Measurements from ENCODE around the gene CREB5. TPM values are rescaled to one million over a fixed set of nuclear protein-coding genes. Genes with fewer than 3 reads are reported as not detected.

Gene CREB5
- total and polyA plus RNA-seq, 10 donors: 0.88 to 56.8 (median 23.5) TPM

GRCh38 chr7:28745351-28745750 is 333.0 kb downstream of the CREB5 start:
- Histone ChIP-seq H3K4me1 (no peaks in the 10 kb centered on the region), H3K4me3 (no peak overlapping the region), H3K27ac (no peak overlapping the region), H3K9me3 (no peaks in the 10 kb centered on the region), H3K36me3 (no peaks in the 10 kb centered on the region), H3K27me3 (replicated peaks in 1 of 7) (no peaks in the 10 kb centered on the region)
- 94 to 99% (median 96%) methylated on average over 3 of the region's 3 CpGs for WGBS, 5 donors
- intact Hi-C loops (cut with DNase I; ENCODE audit: low total_unique reads): no loop called here
- TF ChIP-seq CTCF (IDR thresholded peaks at IDR 0.05 in 8 of 11, conservative IDR thresholded peaks at IDR 0.05 in 3 of 11): no peak
- TF ChIP-seq POLR2AphosphoS5 (IDR thresholded peaks at IDR 0.05): no peak
- no peak for TF ChIP-seq POLR2A (IDR thresholded peaks at IDR 0.05)
- no peak for DNase-seq

GRCh38 chr7:28747404-28747803 is 335.1 kb downstream of the CREB5 start:
- H3K4me1 ChIP-seq: no peaks in the 10 kb centered on the region
- H3K4me3 ChIP-seq: no peak overlapping the region
- H3K36me3 ChIP-seq: no peaks in the 10 kb centered on the region
- no peaks in the 10 kb centered on the region for H3K9me3 ChIP-seq
- intact Hi-C loops (cut with DNase I; ENCODE audit: low total_unique reads): no loop called here
- H3K27ac ChIP-seq: no peak overlapping the region
- no peaks in the 10 kb centered on the region for H3K27me3 ChIP-seq (replicated peaks in 1 of 7)
- DNase-seq: no peak
- WGBS, 5 donors: 70 to 78% (median 77%) methylated on average over 5 of the region's 5 CpGs
- no peak for TF ChIP-seq POLR2A (IDR thresholded peaks at IDR 0.05)
- no peak for TF ChIP-seq POLR2AphosphoS5 (IDR thresholded peaks at IDR 0.05)
- no peak for TF ChIP-seq CTCF (IDR thresholded peaks at IDR 0.05 in 8 of 11, conservative IDR thresholded peaks at IDR 0.05 in 3 of 11)

- DNase-seq: no peak
- H3K4me1 ChIP-seq: no peaks in the 10 kb centered on the region
- H3K9me3 ChIP-seq: no peaks in the 10 kb centered on the region
- intact Hi-C loops (cut with DNase I; ENCODE audit: low total_unique reads): no loop called here
- TF ChIP-seq POLR2AphosphoS5 (IDR thresholded peaks at IDR 0.05) (no peak), CTCF (IDR thresholded peaks at IDR 0.05 in 8 of 11, conservative IDR thresholded peaks at IDR 0.05 in 3 of 11) (no peak), POLR2A (IDR thresholded peaks at IDR 0.05) (no peak)
- no peak overlapping the region for H3K27ac ChIP-seq
- no peaks in the 10 kb centered on the region for H3K36me3 ChIP-seq
- H3K27me3 ChIP-seq (replicated peaks in 1 of 7): no peaks in the 10 kb centered on the region
- 65 to 85% (median 83%) methylated on average over 3 of the region's 3 CpGs for WGBS, 5 donors
- H3K4me3 ChIP-seq: no peak overlapping the region
Measured at GRCh38 chr7:28747854-28748253, 335.5 kb downstream of the CREB5 start.

- Histone ChIP-seq H3K9me3 (no peaks in the 10 kb centered on the region), H3K27me3 (replicated peaks in 1 of 7) (no peaks in the 10 kb centered on the region), H3K4me3 (no peak overlapping the region), H3K27ac (no peak overlapping the region), H3K4me1 (no peaks in the 10 kb centered on the region), H3K36me3 (no peaks in the 10 kb centered on the region)
- whole genome bisulfite sequencing, 5 donors: 91 to 96% (median 95%) methylated on average over 4 of the region's 4 CpGs
- intact Hi-C loops (cut with DNase I; ENCODE audit: low total_unique reads): no loop called here
- TF ChIP-seq POLR2AphosphoS5 (IDR thresholded peaks at IDR 0.05): no peak
- TF ChIP-seq CTCF (IDR thresholded peaks at IDR 0.05 in 8 of 11, conservative IDR thresholded peaks at IDR 0.05 in 3 of 11): no peak
- no peak for TF ChIP-seq POLR2A (IDR thresholded peaks at IDR 0.05)
- no peak for DNase-seq
Measured at GRCh38 chr7:28748346-28748745, 336.0 kb downstream of the CREB5 start.

Data from spleen (tissue), 11 donors.